Breast epithelium (tissue), 3 donors: Measurements from ENCODE around the gene FYN.

Source experiments
- POLR2AphosphoS5 ChIP-seq, 3 donors: sonication (generic); formaldehyde crosslinking; IDR thresholded peaks; one replicate each; pipeline ENCODE4 v1.6.1; 2017; ENCODE audit warnings: antibody characterized with exemption in 3 of 3
- TF ChIP-seq, protein P1 (sequence below), 3 donors: fragments of 450-650 bp; IDR thresholded peaks; one replicate each; pipeline ENCODE4 v1.5.1; 2016 to 2017; ENCODE audit warnings: antibody characterized with exemption in 3 of 3, mild to moderate bottlenecking in 3 of 3, moderate library complexity in 3 of 3

DNA sequence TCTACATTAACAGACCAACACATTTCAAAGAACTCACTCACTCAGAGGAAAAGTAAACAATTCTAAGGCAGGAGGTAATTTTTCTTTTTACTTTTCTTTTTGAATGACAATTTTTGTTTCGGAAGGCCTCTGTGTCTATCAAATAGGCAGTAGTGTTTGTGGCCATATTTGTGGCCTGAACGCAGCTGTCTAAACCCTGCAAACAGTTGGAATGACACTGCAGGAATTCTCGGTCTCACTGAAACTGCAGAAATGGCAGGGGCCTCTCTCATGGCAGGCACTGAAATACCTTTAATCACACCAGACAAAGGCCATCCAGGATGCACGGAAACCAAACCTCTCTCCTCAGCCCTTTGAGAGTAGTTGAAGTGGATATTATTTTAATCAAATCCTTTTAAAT lies 30.4 kb downstream of the FYN start:
- TF ChIP-seq, protein P1, sequence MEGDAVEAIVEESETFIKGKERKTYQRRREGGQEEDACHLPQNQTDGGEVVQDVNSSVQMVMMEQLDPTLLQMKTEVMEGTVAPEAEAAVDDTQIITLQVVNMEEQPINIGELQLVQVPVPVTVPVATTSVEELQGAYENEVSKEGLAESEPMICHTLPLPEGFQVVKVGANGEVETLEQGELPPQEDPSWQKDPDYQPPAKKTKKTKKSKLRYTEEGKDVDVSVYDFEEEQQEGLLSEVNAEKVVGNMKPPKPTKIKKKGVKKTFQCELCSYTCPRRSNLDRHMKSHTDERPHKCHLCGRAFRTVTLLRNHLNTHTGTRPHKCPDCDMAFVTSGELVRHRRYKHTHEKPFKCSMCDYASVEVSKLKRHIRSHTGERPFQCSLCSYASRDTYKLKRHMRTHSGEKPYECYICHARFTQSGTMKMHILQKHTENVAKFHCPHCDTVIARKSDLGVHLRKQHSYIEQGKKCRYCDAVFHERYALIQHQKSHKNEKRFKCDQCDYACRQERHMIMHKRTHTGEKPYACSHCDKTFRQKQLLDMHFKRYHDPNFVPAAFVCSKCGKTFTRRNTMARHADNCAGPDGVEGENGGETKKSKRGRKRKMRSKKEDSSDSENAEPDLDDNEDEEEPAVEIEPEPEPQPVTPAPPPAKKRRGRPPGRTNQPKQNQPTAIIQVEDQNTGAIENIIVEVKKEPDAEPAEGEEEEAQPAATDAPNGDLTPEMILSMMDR (IDR thresholded peaks at IDR 0.05) = no peak
- TF ChIP-seq POLR2AphosphoS5 (IDR thresholded peaks at IDR 0.05) = no peak
